Measurements from ENCODE around the gene CCDC28A.

Gene CCDC28A

DNA sequence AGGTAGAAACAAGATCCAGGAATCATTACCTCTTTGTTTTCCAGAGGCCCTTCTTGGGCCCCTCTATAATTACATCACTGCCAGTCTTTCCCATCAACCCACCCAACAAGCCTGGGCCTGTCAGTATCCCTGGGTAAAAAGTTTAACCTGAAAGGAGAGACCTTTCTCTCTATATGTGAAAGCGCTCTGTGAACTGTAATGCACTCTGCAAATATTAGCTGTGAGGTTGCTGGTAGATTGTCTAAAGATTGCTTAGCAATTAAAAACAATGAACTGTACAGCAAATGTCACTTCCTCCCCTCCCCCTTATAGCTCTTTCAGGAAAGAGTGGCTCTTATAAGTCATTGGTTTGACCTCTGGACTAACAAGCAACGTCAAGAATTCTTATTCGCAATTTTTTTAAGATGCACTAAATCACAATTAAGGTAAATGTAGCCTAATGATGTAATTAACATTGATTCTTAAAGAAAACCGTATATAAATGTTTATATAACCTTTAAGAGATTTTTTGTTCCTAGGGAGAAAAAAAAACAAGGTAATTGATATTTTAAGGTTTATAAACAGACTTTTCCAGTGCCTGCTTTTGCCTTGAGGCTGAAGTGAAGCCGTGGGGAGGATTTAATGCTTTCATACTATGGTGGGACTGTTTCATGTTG lies 40.7 kb downstream of the CCDC28A start:
- H3K4me3 ChIP-seq (ENCODE audit: low read depth, low read length), result no peak overlapping the region
- DNase-seq (ENCODE audit: low read depth, low spot score), result no peak
- TF ChIP-seq, protein P1, sequence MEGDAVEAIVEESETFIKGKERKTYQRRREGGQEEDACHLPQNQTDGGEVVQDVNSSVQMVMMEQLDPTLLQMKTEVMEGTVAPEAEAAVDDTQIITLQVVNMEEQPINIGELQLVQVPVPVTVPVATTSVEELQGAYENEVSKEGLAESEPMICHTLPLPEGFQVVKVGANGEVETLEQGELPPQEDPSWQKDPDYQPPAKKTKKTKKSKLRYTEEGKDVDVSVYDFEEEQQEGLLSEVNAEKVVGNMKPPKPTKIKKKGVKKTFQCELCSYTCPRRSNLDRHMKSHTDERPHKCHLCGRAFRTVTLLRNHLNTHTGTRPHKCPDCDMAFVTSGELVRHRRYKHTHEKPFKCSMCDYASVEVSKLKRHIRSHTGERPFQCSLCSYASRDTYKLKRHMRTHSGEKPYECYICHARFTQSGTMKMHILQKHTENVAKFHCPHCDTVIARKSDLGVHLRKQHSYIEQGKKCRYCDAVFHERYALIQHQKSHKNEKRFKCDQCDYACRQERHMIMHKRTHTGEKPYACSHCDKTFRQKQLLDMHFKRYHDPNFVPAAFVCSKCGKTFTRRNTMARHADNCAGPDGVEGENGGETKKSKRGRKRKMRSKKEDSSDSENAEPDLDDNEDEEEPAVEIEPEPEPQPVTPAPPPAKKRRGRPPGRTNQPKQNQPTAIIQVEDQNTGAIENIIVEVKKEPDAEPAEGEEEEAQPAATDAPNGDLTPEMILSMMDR (IDR thresholded peaks at IDR 0.05; ENCODE audit: low read depth, low read length), result no peak
- in situ Hi-C loops (cut with HindIII; ENCODE audit: low sequenced_read_pairs), result no loop called here

DNA sequence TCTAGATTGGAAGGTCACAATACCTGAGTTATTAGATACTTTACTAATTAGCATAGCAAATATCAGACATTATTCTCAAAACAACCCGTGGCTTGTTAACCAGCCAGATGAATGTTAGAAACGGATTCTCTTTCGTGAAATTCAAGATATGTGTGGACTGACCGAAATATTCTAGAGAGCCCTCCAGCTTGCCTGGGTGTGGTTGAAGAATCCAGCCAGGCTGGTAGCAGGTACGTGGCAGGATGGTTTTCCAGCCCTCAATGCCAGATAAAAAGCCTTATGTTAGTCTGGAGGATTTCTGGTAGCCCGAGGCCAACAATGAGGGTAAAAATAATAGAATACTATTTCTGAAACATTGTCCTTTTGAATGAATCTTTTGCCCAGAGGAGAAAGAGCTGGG lies 41.7 kb downstream of the CCDC28A start:
- no peak for DNase-seq (ENCODE audit: low read depth, low spot score)
- TF ChIP-seq, protein P1 (IDR thresholded peaks at IDR 0.05; ENCODE audit: low read depth, low read length), result no peak
- in situ Hi-C loops (cut with HindIII; ENCODE audit: low sequenced_read_pairs), result no loop called here
- H3K4me3 ChIP-seq (ENCODE audit: low read depth, low read length), result no peak overlapping the region

DNA sequence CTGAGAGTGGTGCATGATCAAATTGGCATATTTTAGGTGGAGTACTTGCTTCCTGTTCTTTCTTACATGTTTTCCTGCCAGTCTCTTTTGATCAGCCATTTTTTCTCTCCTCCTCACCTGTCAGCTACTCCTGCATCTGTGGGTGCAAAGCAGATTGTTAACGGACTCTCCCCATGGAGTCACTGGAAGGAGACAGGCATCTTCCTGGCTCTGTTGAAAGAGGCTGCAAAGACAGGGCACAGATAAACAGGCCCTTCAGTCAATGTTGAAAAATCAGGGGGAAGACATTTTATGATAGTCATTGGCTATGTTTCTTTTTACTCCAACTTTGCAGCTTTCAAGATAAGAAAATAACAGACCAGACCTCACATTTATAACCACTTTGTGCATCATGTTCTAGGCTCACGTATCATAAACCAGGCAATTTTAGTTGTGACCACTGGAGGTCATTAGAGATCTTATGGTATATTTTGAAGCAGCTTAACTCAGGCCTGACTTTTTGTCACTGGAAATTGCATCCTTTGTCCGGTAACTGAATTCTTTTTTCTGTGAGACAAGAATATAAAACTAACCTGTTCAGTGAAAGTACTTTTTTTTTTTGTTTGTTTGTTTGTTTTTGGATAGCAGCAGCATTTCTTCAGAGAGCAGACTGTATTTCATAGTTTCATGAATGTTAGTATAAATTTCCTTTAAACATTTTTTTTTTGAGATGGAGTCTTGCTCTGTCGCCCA lies 42.4 kb downstream of the CCDC28A start:
- H3K4me3 ChIP-seq (ENCODE audit: low read depth, low read length), result no peak overlapping the region
- in situ Hi-C loops (cut with HindIII; ENCODE audit: low sequenced_read_pairs), result no loop called here
- DNase-seq (ENCODE audit: low read depth, low spot score), result peak; percentile 78
- TF ChIP-seq, protein P1 (IDR thresholded peaks at IDR 0.05; ENCODE audit: low read depth, low read length), result peak; percentile 70

DNA sequence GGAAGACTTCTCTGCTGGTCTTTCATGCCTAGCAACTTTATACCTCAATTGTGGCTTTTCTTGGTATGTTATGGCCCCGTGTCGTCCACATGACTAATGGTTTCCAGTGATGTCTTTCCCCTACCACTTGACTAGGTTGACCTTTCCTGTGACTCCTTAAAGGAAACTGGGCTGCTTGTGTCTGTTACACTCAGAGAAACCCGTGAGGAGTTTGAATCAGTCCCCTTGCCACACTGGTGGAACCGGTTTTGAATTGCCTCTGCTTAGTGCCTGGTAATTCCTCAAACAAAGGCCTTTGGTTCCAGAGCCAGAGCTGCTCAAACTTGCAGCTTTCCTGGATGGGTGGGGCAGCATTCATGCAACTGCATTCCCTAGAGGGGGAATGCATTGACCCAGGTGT lies 44.2 kb downstream of the CCDC28A start:
- in situ Hi-C loops (cut with HindIII; ENCODE audit: low sequenced_read_pairs), result no loop called here
- peak; percentile 77 for DNase-seq (ENCODE audit: low read depth, low spot score)
- H3K4me3 ChIP-seq (ENCODE audit: low read depth, low read length), result no peak overlapping the region
- TF ChIP-seq, protein P1 (IDR thresholded peaks at IDR 0.05; ENCODE audit: low read depth, low read length), result no peak

DNA sequence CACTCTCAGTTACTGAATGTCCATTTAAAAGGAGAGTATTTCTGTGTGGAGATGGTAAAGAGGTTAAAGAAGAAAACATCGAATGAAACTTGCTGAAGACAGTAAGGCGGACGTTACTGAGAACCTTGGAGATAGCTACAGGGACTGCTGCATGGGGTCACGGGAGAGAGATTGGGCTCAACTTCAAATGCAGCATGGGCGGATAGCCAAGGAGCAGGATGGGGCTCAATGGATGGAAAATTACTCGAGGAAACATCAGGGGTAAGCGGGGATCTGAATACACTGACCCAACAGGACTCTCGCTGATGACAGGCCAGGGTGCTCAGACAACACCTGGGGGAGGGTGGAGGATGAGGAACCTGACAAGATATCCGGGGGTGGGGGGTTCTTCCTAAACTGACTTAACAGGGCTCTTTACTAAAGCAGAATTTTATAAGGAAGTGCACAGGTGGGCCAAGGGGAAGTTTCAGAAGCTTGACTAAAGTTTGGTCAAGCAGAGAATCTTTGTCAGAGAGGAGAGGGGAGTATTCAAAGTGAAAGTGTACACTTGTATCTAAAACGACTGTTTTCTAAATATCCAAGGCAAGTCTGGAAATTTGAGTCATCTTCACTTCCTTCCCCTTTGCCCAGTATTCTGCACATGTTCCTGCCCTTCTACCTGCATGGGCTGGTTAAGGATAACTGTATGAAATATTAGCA lies 45.1 kb downstream of the CCDC28A start:
- in situ Hi-C loops (cut with HindIII; ENCODE audit: low sequenced_read_pairs), result no loop called here
- TF ChIP-seq, protein P1 (IDR thresholded peaks at IDR 0.05; ENCODE audit: low read depth, low read length), result no peak
- DNase-seq (ENCODE audit: low read depth, low spot score), result no peak
- no peak overlapping the region for H3K4me3 ChIP-seq (ENCODE audit: low read depth, low read length)

DNA sequence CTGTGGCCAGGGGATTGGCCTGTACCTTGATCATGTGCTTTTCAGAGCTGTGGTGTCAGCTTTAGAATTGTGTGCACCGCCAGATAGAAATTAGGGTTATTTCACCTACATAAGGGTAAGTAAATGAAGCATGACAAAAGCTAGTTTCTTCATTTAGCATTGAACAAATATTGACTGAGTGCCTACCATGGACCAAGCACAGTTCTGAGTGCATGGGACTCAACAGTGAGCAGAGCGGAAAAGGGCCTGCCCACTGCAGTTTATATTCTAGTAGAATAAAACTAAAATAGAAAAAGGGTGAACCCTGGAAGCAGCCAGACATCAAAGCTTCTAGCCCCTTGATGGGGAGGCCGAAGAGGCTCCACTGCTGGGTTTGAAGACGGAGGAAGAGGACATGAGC lies 48.0 kb downstream of the CCDC28A start:
- in situ Hi-C loops (cut with HindIII; ENCODE audit: low sequenced_read_pairs), result no loop called here

More for the DNA sequence above, 48.0 kb downstream of the CCDC28A start:
- TF ChIP-seq, protein P1 (IDR thresholded peaks at IDR 0.05; ENCODE audit: low read depth, low read length), result no peak
- no peak for DNase-seq (ENCODE audit: low read depth, low spot score)
- no peak overlapping the region for H3K4me3 ChIP-seq (ENCODE audit: low read depth, low read length)
